ENCODE data around the gene PRKG1.
"Not testable (repeated sequence)": the region's sequence is repeated elsewhere in the genome, so short reads cannot be mapped to it uniquely, and the experiment has no call there.

The PRKG1 gene

DNA sequence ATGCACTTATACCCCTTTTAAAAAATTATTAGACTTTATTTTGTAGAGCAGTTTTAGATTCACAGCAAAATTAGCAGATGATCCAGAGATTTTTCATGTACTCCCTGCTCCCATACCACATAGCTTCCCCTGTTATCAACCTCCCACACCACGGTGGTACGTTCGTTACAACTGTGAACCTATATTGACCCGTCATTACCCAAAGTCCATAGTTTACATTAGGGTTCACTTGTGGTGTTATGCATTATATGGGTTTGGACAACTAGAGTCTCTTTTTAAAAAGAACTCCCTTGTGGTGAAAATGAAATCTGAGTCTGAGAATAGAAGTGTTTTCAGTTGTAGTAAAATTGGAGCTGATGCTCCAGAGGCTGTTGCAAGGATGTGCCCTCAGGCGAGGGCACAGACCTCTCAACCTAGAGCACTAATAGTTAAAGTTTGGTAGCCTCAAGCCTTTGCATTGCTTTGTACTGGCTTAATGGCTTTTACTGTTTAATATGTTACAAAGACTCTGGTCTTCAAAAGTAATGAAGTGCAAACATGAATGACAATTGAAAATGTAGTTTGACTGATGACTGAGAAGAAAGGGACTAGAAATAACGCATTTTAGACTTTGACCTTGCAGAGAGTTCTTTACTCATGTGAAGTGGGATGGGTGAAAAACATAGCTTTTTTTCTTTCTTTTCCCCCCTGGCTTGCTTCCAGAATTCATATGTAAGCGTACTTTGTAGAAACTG lies 655.7 kb downstream of the PRKG1 start:
- no peak for DNase-seq

DNA sequence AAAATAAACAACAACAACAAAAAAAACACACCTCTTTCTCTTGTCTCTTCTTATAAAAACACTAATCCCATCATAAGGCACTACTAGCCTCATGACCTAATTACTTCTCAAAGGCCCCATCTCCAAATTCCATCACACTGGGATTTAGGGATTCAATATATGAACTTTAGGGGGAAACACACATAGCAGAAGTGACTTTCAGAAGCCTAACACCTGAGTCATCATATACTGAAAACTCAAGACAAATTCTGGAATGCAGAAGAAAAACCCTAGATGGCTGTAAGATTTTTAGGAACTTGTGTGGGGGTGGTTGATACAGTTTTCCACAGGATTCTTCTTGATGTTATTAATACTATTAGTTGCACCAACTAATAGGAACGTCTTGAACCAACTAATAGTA lies 658.8 kb downstream of the PRKG1 start:
- DNase-seq: no peak

DNA sequence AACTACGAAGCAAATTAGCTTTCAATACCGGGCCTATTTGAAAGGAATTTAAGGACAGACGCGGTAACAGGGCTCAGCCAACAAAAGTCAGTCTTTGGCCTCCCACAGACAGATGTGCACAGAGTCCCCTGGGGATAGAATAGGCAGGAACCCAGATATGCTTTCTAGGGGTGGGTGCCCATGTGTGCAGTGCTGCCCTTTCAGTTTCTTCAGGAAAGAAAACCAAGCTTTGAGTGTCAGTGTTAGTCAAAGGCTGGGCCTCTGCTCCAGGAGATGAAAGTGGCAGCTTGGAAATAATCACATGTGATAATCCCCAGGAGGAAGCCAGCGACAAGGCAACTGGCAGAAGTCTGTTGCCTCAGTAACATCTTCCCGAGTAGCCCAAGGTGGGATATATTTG lies 668.9 kb downstream of the PRKG1 start:
- DNase-seq: no peak

DNA sequence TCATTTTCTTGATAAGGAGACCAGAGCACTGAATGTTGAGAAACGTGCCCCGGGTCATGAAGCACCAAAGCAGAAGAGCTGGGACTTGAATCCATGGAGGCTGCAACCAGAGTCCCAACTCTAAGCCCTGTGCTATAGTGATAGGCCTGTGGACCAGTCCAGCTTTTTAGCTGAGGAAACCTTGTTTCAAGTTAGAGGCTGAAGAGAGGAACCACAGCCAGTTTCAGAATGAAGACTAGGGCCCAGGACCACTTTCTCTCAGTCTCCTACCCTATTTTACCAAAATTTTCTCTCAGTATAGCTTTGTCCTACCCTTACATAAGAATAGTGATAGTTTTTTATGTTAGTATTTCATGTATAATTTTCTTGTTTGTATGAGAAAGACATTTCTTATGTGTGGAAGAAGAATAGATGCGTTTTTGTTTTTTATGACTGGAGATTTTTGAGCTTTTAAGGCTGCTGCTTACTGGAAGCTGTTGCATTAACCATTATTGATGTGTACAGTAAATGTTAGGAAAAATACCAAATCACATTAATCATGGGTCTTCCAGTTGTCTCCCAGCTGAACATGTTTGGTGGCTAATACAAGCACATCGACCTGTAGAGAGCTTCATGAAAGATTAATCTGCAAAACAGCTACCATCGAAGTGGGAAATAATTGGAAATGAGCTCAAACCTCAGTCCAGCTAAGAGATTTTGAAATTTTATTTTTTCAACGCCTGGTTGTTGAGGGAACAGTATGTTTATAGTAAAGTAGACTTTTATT lies 670.1 kb downstream of the PRKG1 start:
- no peak for DNase-seq

DNA sequence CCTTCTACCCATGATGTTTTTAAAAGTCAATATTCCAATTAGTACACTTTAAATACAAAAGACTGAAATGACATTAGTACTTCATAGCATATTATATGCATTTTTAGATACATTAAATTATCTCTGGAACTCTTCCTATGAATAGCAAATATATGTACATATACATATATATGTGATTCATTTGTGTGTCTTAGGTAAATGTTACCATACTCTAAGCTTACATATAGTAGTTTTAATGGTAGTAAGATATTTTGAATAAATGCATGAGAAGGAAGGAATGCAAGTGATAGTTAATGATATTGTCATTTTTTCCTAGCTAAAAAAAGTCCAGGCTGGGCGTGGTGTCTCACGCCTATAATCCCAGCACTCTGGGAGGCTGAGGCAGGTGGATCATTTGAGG lies 671.1 kb downstream of the PRKG1 start:
- no peak for DNase-seq

DNA sequence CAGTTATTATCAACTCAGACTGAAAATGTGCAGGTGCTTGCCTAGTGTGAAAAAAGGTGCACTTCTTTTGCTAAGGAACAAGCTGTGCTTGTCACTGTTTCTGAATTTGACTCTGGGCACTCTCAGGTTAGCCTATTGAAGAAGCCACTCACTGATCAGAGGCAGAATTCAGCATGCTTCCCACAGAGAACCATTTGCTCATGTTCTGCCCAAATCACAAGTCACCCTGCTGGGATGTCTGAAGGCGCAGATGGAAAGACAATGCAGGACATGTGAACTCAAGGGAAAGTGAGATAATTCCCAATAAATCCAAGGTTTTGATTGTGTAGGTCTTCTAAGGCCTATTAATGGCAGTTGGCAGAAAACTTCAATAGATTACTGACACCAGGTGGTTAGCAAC lies 672.9 kb downstream of the PRKG1 start:
- no peak for DNase-seq

DNA sequence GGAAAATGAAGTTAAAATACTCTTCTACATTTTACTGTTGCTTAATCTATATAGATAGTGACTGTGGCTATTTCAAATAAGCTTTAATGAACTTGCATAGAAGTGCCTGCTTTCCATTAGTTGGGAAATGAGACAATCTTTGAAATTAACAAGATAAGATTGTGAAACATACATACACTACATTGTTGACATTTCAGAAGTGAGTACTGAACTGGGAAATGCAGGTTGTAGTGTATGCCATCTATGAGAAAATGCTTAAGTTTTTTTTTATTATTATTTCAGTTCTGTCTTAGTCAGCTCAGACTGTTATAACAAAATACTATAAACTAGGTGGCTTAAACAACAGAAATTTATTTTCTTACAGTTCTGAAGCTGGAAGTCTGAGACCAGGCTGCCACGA lies 674.7 kb downstream of the PRKG1 start:
- DNase-seq: no peak

DNA sequence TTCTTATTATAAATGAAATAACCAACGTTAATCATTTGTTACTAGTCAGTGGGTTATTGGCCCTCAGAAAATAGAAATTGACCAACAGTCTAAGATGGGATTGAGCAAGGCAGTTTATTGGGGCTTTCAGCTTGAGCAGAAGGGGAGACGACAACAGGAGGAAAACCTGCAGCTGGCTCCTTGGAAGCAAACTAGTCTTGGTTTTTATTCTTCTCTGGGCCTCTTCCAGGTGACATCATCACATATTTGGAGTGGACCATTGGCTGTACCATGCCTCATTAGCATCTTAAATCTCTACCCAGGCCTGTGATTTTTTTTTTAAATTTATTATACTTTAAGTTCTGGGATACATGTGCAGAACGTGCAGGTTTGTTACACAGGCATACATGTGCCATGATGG lies 684.1 kb downstream of the PRKG1 start:
- DNase-seq: no peak

DNA sequence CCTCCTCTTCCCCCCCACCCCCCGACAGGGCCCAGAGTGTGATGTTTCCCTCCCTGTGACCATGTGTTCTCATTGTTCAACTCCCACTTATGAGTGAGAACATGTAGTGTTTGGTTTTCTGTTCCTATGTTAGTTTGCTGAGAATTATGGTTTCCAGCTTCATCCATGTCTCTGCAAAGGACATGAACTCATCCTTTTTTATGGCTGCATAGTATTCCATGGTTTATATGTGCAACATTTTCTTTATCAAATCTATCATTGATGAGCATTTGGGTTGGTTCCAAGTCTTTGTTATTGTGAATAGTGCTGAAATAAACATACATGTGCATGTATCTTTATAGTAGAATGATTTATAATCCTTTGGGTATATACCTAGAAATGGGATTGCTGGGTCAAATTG lies 684.6 kb downstream of the PRKG1 start:
- DNase-seq: not testable (repeated sequence)

DNA sequence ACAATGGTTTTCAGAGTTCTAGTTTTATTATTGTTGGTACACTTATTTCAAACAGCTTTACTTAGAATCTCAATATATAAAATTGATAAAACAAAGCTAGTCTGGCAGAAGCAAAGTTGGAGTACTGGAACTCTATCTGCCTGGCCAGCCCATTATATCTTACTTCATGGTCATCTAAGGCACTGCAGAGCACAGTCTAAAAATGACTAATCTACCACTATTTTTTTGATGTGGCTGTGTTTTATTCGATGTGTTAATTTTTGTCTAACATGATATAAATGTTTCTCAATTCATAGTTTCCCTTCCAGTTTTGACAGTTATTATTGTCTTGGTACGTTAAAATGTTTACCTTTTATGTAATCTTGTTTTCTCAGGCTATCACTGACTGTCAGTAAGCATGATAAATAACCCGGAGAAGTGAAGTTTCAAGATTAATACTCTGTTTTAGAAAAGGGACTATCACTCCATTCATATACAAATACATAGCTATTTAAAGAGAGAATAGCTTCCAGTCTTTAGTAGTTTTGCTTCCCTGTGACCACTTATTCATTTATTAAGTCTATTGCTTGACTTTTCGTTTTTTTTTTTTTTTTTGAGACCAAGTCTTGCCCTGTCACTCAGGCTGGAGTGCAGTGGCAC lies 685.7 kb downstream of the PRKG1 start:
- DNase-seq: no peak

DNA sequence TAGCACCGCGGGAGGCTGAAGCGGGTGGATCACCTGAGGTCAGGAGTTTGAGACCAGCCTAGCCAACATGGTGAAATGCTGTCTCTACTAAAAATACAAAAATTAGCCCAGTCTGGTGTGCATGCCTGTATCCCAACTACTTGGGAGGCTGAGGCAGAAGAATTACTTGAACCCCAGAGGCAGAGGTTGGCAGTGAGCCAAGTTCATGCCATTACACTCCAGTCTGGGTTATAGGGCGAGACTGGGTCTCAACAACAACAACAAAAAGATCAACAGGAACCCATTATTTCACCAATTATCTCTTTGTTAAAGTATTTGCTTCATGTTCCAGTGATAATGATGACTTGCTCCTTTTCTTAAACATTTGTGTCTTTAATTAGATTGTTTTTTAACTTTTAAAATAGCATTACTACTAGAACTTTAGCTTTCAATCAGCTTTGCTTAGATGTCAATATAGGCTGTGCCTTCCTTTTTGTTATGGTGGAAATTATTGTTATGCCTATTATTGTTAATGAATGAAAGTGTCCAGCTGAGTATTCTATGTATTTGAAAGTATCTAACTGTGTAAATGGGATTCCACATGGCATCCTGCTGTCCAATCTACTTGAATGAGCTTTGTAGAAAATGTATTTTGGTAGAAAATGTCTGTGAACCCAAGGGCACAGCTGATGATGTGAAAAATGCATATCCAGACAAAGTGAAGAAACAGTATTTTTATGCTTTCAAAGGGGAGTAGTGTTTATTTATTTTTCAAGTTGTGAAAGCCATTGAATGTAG lies 686.8 kb downstream of the PRKG1 start:
- no peak for DNase-seq

DNA sequence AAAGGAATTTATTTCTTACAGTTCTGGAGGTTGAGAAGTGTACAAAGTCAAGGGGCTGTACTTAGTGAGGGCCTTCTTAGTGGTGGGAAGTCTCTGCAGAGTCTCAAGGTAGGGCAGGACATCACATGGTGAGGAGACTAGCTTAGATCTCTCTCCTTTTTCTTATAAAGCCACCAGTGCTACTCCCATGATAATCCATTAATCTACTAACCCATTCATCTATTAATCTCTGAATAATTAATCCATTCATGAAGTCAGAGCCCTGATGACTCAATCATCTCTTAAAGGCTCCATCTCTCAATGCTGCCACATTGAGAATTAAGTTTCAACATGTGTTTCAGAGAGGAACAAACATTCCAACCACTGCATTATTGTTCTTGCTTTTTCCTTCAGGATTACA lies 689.5 kb downstream of the PRKG1 start:
- DNase-seq: no peak

DNA sequence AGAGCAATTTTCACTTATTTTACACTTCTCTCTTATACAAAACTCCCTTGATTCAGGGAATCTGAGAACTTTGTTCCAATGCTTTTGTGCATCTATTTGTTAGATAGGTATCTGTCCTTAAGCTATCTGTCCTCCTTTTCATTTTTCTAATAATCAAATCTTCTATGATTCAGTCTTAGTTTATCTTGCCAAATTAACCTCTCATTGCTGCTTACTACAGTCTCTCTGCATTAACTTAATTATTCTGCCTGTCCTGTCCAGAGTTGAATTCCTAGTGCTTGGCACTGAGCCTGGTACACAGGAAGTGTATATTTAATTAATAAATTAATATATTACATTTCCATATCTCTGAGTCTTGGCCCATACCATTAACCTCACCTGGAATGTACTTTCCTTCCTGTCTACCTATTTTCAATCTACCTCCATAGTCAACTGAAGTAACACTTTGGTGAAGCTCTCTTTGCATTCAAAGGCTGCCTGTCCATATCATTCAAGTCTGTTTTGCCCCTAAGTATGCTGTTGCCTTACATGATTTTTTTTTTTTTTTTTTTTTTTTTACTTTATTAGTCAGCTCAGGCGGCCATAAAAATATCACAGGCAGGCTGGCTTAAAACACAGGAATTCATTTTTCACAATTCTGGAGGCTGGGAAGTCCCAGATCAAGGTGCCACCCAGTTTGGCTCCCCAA lies 691.1 kb downstream of the PRKG1 start:
- no peak for DNase-seq

DNA sequence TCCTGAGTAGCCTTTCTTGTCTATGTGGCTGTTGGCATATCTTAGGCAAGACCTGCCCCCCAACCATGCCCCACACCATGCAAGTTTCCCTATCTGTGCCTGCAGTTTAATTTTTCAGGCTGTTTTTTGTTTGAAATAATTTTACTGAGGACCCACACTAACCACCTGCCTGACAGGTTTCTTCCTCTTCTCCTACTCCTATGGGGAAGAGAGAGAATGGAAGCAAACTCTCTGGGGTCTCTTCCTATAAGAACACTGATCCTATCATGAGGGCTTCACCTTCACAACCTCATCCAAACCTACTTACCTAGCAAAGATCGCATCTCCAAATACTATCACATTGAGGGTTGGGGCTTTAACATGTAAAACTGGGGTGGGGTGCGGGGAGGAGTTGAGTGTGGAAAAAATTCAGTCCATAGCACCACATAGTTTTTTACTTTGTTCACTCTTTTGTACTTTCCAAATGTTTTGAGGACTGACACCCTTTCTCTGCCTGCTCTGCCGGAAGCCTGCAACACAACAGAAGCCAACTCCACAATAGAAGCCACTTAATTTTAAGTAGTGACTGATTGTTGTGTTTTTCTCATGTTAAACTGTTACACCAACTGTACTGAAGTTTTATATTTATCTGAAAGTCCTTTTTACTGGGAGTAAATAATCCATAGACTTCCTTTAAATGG lies 692.3 kb downstream of the PRKG1 start:
- no peak for DNase-seq

DNA sequence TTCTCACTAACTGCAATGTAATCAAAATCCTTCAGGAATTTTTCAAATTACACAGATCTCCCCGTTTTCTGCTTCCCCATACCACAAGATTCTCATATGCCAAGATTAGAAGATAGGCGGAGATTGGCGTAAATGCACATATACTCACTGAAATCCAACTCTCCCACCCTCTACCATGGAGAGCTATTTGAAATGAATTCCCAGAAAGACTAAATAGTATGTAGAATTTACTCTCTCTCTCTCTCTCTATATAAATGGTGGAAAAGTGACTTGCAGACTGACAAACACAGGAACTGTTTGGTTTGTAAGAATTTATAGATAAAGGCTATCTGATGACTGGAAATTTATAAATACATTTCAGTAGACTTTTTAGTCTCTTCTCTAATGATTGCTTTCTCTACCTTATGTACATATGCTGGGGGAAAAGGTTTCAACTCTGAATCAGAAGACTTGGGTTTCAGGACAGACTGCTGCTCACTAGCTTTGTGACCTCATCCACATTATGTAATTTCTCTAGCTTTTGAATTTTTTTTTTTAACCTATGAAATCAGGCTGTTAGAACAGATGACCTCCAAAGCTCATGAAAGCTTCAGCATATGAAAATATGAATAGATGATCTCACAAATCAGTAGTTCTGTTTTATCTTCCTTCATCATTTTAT lies 692.9 kb downstream of the PRKG1 start:
- no peak for DNase-seq

DNA sequence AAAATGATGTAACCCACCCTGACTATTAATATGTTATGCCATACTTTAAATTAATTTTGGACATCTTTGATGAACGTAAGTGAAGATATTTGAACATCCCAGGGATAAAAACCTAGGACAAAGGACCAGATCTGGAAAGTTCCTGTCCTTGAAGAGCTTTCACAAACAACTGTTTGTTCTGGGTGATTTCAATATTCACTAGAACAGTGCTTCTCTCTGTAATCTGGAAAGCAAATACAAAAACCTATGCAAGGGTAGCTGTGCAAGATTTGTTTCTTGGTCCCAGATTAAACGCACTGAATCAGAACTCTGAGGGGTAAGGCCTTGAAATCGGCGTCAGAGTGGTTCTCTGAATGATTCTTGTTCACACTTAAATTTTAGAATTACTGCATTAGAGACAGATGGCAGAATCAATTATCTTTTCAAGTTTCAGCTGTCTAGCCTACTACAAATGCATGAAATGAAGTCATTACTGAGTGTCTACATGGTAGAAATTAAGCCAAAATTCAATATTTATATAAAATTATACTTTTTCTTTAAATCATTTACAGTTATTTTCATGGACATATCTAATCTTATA lies 694.7 kb downstream of the PRKG1 start:
- no peak for DNase-seq

DNA sequence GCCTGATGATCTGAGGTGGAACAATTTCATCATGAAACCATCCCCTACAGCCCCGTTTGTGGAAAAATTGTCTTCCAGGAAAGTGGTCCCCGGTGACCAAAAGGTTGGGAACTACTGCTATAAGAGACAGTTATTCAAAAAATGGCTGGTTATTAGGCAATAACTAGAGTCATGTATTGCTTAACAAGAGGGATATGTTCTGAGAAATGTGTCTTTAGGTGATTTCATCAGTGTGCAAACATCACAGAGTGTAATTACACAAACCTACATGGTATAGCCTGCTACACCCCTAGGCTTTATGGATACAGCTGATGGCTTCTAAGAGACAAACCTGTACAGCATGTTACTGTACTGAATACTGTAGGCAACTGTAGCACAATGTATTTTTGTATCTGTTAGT lies 696.4 kb downstream of the PRKG1 start:
- DNase-seq: no peak

DNA sequence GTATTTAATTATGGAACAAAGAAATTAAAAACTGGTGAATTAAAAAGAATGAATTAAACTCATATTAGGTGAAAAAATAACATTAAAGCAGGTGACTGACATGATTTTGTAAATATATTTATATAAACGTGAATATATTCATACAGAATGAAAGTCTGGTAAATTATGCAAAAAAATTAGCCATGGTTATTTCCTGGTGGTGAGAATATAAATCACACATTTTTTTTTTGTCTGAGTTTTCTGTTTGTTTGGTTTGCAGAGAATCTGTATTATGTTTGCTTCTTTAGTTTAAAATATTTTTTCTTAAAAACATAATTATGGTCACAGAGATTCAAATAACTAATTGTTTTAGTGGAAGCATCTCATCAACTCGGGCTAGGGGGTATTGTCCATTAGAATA lies 698.1 kb downstream of the PRKG1 start:
- no peak for DNase-seq

DNA sequence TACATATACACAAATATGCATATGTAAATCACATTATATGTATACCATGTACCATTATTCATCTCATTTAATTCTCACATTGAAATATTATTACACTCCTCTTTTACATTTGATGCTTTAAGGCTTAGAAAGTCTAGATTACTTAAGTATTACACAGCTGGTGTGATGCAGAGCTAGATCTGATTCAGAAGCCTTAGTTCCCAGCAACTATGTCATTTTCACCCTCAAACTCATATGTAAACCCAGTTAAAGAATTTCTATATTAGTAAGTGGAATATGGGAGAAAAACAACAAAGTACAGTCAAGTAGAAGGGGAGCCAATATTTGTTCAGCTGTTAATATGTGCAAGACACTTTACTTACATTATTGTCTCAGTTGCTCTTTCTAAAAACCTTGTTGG lies 699.4 kb downstream of the PRKG1 start:
- DNase-seq: no peak

DNA sequence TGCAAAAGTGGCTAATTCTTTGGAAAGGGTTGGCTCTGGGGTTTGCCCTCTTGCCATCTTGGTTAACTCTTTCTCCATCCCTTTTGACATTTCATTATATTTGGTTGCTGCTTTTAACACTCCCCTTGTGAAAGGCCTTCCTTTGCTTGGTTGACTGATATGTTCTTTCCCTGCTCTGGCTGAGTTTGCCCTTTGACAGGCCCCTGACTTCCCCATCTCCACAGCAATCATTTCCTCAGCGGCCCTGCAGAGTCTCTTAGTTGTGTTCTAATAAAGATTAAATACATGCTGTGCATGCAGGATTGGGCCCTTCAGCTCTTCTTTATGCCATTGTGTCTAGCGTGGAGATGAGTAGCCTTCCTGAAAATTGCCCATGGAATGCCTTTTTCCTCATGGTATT lies 709.7 kb downstream of the PRKG1 start:
- DNase-seq: no peak

DNA sequence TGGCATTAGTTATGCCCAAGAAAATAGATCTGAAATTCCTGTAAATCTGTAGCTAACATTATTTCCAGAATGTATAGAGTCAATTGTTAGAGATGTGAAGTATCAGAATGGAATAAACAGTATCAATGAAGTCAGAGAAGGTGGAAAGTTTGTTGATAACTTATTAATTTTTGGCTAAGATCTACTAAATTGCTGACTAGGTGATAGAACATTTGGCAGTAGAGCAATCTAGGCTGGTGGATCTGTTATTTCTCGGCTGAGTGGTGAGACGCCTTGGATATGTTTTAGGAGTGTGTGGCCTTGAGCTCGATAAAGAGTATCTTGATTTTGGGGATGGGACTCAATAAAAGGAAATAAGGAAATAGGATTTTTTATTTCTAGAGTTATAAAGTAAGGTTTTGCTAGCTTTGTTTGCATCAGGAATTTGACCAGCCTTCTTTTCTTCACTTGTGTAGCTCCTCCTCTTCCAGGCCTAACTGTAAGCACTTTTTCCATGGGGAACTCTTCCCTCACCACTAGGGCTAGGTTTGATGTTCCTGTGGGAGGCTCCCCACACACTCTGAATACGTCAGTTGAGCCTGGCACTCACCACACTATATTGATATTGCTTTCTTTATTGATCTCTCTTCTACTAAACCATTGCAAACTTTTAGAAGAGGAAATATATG lies 711.9 kb downstream of the PRKG1 start:
- no peak for DNase-seq

Measured in NCI-H1105 (cell line).